Measurements from ENCODE around the gene ADAMTSL2.

ADAMTSL2 gene

DNA sequence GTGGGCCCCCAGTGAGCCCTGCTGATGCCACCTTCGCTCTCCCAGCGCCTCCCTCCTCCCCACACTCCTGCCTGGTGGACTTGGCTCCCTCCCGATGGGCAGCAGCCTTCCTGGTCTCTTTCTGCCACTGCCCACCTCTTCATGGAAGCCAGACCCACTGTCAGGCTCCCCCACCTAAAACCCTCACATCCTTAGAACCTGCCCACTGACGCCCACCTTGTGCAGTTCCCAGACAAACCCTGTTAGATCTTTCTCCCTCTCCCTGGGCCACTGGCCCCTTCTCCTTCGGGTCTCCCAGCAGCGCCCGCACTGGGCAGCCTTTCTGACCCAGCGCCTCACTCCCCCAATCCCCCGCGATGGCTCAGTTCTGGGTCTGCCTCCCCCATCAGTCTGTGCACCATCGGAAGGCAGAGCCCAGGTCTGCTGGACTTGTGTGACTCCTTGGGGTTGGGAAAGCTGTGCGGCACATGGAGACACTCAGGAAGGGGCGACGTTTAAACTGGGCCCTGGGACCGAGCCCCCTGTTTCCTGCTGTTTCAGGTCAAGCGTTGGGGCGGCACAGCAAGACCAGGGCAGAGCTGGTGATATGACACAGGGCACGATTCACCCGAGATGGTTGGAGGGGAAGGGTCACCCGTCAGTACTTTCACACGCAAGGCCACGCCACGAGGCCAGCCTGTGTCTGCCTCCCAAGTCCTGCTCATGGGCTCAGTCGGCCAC, 27.1 kb upstream of the ADAMTSL2 start:
- no peak for TF ChIP-seq FOXP2 (optimal IDR thresholded peaks at IDR 0.05; ENCODE audit: control extremely low read depth, extremely low read length, insufficient read depth)
- no peak for TF ChIP-seq EZH2 (IDR thresholded peaks at IDR 0.05)
- Histone ChIP-seq H3K36me3 (ENCODE audit: insufficient read depth, low read length) (no peaks in the 10 kb centered on the region), H3K9ac (ENCODE audit: insufficient read length) (no peak overlapping the region), H3K4me3 (no peak overlapping the region), H3K9me3 (ENCODE audit: low read depth, low read length) (no peaks in the 10 kb centered on the region), H3K27ac (no peak overlapping the region)
- no peak for DNase-seq (ENCODE audit: low read depth, low spot score)

DNA sequence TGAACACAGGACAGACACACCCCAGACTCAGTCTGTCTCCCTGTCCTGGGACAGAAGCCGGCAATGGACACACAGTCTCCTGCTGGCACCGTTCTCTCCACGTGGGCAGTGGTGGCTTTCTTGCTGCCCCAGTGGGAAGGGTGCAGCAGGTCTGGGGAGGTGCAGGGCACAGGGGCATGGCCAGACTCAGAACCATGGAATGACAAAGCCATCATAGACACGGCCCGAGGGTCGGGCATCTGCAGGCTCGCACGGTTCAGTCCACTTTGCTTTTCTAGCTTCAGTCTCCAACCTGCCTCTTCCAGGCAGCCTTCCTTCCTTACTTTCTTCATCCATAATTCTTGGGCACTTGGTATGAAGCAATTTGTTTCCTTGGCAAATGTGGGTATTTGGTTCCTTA, 26.5 kb upstream of the ADAMTSL2 start:
- Histone ChIP-seq H3K9ac (ENCODE audit: insufficient read length) (no peak overlapping the region), H3K9me3 (ENCODE audit: low read depth, low read length) (no peaks in the 10 kb centered on the region), H3K4me3 (no peak overlapping the region), H3K36me3 (ENCODE audit: insufficient read depth, low read length) (no peaks in the 10 kb centered on the region), H3K27ac (no peak overlapping the region)
- TF ChIP-seq EZH2 (IDR thresholded peaks at IDR 0.05) (no peak), POLR2AphosphoS5 (IDR thresholded peaks at IDR 0.05; ENCODE audit: borderline replicate concordance, low read depth, low read length) (no peak), FOXP2 (optimal IDR thresholded peaks at IDR 0.05; ENCODE audit: control extremely low read depth, extremely low read length, insufficient read depth) (no peak)
- no peak for DNase-seq (ENCODE audit: low read depth, low spot score)

DNA sequence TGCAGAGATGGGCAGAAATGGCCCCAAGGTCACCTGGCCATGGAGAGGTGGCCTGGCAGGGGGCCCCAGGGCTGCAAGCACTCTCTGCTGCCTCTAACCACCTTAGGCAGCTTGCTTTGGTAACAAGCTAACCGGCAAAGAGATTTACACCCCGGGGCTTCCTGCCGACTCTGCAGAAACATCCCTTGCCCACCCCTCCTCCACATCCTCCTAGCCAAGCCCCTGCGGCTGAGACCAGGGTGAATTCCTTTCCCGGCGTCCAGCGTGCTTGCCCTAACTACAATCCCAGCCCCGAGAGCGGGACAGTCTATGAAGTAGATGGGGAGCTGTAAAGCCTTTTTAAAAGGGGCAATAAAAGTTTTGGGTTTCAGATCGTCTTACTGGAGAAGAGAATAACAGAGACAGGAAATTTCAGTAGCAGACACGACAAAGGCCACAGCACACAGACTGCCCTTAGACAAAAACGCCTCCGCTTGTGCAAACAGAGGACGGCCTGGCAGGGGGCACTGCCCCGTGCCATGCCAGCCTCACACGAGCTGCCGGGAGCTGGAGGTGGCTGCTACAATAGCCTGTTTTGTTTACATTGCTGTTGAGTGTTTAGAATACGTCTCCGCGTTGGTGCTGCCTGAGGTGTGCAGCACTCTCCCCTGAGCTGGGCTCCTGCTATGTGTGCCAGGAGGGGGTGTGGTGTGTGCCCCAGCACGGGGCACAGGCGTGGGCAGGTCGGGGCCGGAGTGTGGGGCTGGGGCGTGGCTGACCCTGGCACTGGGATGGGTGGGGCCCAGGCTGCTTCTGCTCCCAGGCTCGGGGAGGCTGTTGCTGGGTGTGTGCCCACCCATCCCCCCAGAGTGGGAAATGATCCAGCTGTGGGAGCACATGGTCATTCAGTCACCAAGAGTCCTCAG, 25.1 kb upstream of the ADAMTSL2 start:
- Histone ChIP-seq H3K4me3 (peak overlapping the region; percentile 49), H3K9me3 (ENCODE audit: low read depth, low read length) (no peaks in the 10 kb centered on the region), H3K9ac (ENCODE audit: insufficient read length) (peak overlapping the region; percentile 53), H3K36me3 (ENCODE audit: insufficient read depth, low read length) (no peaks in the 10 kb centered on the region), H3K27ac (peak overlapping the region; percentile 16; the same call in 1 of the 2 replicates)
- TF ChIP-seq EZH2 (IDR thresholded peaks at IDR 0.05), result no peak
- TF ChIP-seq POLR2AphosphoS5 (IDR thresholded peaks at IDR 0.05; ENCODE audit: borderline replicate concordance, low read depth, low read length), result no peak
- no peak for TF ChIP-seq FOXP2 (optimal IDR thresholded peaks at IDR 0.05; ENCODE audit: control extremely low read depth, extremely low read length, insufficient read depth)
- no peak for DNase-seq (ENCODE audit: low read depth, low spot score)

DNA sequence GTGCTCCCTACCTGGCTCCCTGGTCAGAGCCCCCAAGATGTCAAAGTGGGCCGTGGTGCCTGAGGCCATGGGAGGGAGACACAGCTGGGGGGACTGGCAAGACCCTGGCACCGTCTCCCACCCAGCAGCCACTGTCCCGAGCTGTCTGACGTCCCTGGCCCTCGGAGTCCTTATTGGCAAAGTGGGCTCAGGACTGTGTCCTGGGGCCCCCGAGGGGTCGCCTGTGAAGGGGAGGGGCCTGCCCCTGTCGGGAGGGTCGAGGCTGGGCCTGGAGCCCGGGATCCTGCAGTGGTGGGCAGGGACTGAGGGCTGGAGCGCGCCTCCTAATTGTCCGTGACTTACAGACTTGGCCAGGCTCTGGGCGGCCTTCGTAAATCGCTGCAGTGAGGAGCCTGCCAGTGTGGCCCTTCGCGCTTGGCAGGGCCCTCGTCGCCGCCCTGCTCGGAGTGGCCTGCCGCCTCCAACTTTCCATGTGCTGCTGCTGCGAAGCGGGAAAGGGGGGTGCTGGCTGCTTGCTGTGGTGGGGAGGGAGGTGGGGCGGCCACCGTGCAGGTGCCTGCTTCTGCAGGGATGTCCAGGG, 23.5 kb upstream of the ADAMTSL2 start:
- no peak for TF ChIP-seq FOXP2 (optimal IDR thresholded peaks at IDR 0.05; ENCODE audit: control extremely low read depth, extremely low read length, insufficient read depth)
- no peak for TF ChIP-seq EZH2 (IDR thresholded peaks at IDR 0.05)
- no peak for TF ChIP-seq POLR2AphosphoS5 (IDR thresholded peaks at IDR 0.05; ENCODE audit: borderline replicate concordance, low read depth, low read length)
- H3K9me3 ChIP-seq (ENCODE audit: low read depth, low read length), result no peaks in the 10 kb centered on the region
- H3K27ac ChIP-seq, result no peak overlapping the region
- DNase-seq (ENCODE audit: low read depth, low spot score), result no peak
- no peak overlapping the region for H3K4me3 ChIP-seq
- no peak overlapping the region for H3K9ac ChIP-seq (ENCODE audit: insufficient read length)
- no peaks in the 10 kb centered on the region for H3K36me3 ChIP-seq (ENCODE audit: insufficient read depth, low read length)

DNA sequence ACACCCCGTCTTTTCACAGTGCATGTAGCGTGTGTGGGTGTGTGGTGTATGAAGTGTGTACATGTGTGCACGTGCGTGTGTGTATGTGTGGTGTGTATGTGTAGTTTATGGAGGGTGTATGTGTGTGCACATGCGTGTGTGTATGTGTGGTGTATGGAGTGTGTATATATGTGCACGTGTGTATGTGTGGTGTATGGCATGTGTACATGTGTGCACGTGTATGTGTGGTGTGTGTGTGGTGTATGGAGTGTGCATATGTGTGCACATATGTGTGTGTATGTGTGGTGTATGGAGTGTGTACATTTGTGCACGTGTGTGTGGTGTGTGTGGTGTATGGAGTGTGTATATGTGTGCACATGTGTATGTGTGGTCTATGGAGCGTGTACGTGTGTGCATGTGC, 22.9 kb upstream of the ADAMTSL2 start:
- no peak for DNase-seq (ENCODE audit: low read depth, low spot score)
- TF ChIP-seq FOXP2 (optimal IDR thresholded peaks at IDR 0.05; ENCODE audit: control extremely low read depth, extremely low read length, insufficient read depth), result no peak
- TF ChIP-seq POLR2AphosphoS5 (IDR thresholded peaks at IDR 0.05; ENCODE audit: borderline replicate concordance, low read depth, low read length), result no peak
- no peak for TF ChIP-seq EZH2 (IDR thresholded peaks at IDR 0.05)
- no peak overlapping the region for H3K4me3 ChIP-seq

DNA sequence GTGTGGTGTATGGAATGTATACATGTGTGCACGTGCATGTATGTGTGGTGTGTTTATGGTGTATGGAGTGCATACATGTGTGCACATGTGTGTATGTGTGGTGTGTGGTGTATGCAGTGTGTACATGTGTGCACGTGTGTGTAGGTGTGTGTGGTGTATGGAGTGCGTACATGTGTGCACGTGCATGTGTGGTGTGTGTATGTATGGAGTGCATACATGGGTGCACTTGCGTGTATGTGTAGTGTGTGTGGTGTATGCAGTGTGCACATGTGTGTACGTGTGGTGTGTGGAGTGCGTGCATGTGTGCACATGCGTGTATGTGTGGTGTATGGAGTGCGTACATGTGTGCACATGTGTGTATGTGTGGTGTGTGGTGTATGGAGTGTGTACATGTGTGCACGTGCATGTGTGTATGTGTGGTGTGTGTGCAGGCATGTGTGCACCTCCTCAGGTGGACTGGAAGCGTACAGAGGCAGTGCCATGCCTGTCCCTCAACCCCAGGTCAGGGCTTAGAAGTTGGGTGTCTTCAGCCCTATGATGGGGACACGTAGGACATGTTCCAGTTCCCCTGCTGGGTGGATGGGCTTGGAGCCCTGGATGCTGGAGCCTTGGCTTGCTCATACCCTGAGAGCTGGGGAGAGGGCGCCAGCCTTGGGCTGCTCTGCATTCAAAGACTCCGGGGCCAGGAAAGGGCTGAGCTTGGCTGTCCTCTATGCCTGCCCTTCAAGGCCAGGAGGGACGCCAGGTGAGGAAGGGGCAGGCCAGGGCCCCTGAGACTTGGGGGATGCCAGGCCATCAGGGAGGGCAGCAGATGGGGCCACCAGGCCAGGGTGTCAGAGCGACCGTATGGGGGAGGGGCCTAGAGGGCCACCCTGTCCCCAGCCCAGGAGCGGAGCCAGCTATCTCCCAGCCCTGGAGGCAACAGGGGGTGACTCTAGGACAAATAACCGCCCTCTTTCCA, 22.0 kb upstream of the ADAMTSL2 start:
- H3K9ac ChIP-seq (ENCODE audit: insufficient read length), result no peak overlapping the region
- no peak overlapping the region for H3K4me3 ChIP-seq
- H3K36me3 ChIP-seq (ENCODE audit: insufficient read depth, low read length), result no peaks in the 10 kb centered on the region
- no peaks in the 10 kb centered on the region for H3K9me3 ChIP-seq (ENCODE audit: low read depth, low read length)
- TF ChIP-seq EZH2 (IDR thresholded peaks at IDR 0.05), result no peak
- no peak for TF ChIP-seq POLR2AphosphoS5 (IDR thresholded peaks at IDR 0.05; ENCODE audit: borderline replicate concordance, low read depth, low read length)
- TF ChIP-seq FOXP2 (optimal IDR thresholded peaks at IDR 0.05; ENCODE audit: control extremely low read depth, extremely low read length, insufficient read depth), result no peak
- no peak overlapping the region for H3K27ac ChIP-seq
- no peak for DNase-seq (ENCODE audit: low read depth, low spot score)

More for the DNA sequence above, 22.9 kb upstream of the ADAMTSL2 start:
- Histone ChIP-seq H3K36me3 (ENCODE audit: insufficient read depth, low read length) (no peaks in the 10 kb centered on the region), H3K27ac (no peak overlapping the region), H3K9ac (ENCODE audit: insufficient read length) (no peak overlapping the region), H3K9me3 (ENCODE audit: low read depth, low read length) (no peaks in the 10 kb centered on the region)

DNA sequence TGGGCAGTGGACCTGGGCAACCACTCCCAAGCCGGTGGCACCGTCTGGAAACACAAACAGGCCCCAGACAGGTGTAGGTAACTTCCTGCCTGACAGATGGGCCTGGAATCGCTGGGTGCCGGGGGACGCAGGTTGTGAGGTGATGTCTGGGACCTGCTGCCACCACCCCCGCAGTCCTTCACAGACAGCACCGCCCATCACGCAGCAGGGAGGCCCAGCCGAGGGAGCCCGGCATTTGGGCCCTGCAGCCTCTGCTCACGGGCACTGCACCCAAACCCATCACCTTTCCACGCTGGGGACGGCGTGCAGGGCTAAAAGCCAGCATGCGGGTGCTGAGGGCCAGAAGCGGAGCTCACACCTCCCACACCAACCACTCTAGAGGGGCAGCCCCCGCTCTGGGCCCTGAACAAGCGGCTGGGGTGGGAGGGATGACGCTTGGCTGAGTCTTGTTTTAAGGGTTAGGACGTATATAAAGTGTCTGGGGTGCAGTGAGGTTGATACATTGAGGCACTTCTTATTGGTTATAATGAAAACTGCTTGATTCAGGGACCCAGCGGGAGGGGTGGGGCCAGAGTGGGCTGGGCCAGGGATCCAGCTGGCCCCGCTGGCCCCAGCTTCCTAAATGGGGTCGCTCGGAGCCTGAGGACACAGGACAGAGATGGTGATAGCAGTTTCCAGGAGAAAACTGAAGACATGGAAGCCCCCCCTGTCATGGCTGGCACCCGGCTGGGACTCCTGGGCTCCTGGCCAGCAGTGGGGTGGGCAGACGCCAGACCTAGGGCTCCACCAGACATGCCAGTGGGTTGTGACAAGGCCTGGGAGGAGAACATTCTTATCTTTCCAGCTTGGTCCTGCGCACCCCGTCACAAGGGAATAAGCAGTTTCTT, 21.0 kb upstream of the ADAMTSL2 start:
- no peak overlapping the region for H3K4me3 ChIP-seq
- H3K9ac ChIP-seq (ENCODE audit: insufficient read length), result no peak overlapping the region
- DNase-seq (ENCODE audit: low read depth, low spot score), result no peak
- no peak overlapping the region for H3K27ac ChIP-seq
- H3K36me3 ChIP-seq (ENCODE audit: insufficient read depth, low read length), result no peaks in the 10 kb centered on the region
- H3K9me3 ChIP-seq (ENCODE audit: low read depth, low read length), result no peaks in the 10 kb centered on the region
- TF ChIP-seq POLR2AphosphoS5 (IDR thresholded peaks at IDR 0.05; ENCODE audit: borderline replicate concordance, low read depth, low read length) (no peak), FOXP2 (optimal IDR thresholded peaks at IDR 0.05; ENCODE audit: control extremely low read depth, extremely low read length, insufficient read depth) (no peak), EZH2 (IDR thresholded peaks at IDR 0.05) (no peak)
